HepG2 (cell line): ENCODE data around the gene SLC6A7. TPM values are rescaled to one million over a fixed set of nuclear protein-coding genes. Genes with fewer than 3 reads are reported as not detected.

Source experiments
- BORCS8-MEF2B ChIP-seq: sonication (generic); formaldehyde crosslinking; IDR thresholded peaks from 2 replicates; pipeline ENCODE4 v1.8.0; 2022; ENCODE audit warnings: mild to moderate bottlenecking, missing genetic modification reagents
- CTCF ChIP-seq: sonication (generic); formaldehyde crosslinking; IDR thresholded peaks from 2 replicates; pipeline ENCODE4 v1.5.0; 2020; ENCODE audit warnings: mild to moderate bottlenecking, missing genetic modification reagents, moderate library complexity
- ESRRA ChIP-seq: sonication (generic); formaldehyde crosslinking; IDR thresholded peaks from 2 replicates; pipeline ENCODE4 v1.5.1; 2020; ENCODE audit warnings: mild to moderate bottlenecking, low read depth, missing genetic modification reagents
- FOXO1 ChIP-seq: sonication (generic); formaldehyde crosslinking; IDR thresholded peaks from 2 replicates; pipeline ENCODE4 v1.4.0; 2020; ENCODE audit warnings: missing genetic modification reagents
- HNRNPLL ChIP-seq: fragments of 200-400 bp; formaldehyde crosslinking; IDR thresholded peaks from 2 replicates; pipeline ENCODE4 v1.6.1; 2017; ENCODE audit warnings: mild to moderate bottlenecking, low read depth, low read length; ENCODE audit not compliant: poor library complexity, severe bottlenecking
- KDM1A ChIP-seq: IDR thresholded peaks from 2 replicates; pipeline ENCODE4 v1.6.1; 2016; ENCODE audit warnings: missing compliant biosample characterization
- KDM2A ChIP-seq: sonication (generic); formaldehyde crosslinking; IDR thresholded peaks from 2 replicates; pipeline ENCODE4 v1.4.0; 2020; ENCODE audit warnings: low read depth, missing genetic modification reagents, borderline replicate concordance
- KDM5B ChIP-seq: sonication (generic); formaldehyde crosslinking; IDR thresholded peaks from 2 replicates; pipeline ENCODE4 v1.4.0; 2020; ENCODE audit warnings: missing genetic modification reagents, mild to moderate bottlenecking, borderline replicate concordance
- KLF13 ChIP-seq: sonication (generic); formaldehyde crosslinking; IDR thresholded peaks from 2 replicates; pipeline ENCODE4 v1.4.0; 2020; ENCODE audit warnings: mild to moderate bottlenecking, missing genetic modification reagents
- PITX1 ChIP-seq: sonication (generic); formaldehyde crosslinking; IDR thresholded peaks from 2 replicates; pipeline ENCODE4 v1.5.1; 2020; ENCODE audit warnings: mild to moderate bottlenecking, missing genetic modification reagents
- POGK ChIP-seq: sonication (generic); formaldehyde crosslinking; conservative IDR thresholded peaks from 2 replicates; pipeline ENCODE4 v1.8.0; 2022; ENCODE audit warnings: mild to moderate bottlenecking, moderate library complexity, missing genetic modification reagents
- RAD21 ChIP-seq: fragments of 450-650 bp; formaldehyde crosslinking; IDR thresholded peaks from 2 replicates; pipeline ENCODE4 v1.5.0; 2020; ENCODE audit warnings: mild to moderate bottlenecking
- SALL1 ChIP-seq: sonication (generic); formaldehyde crosslinking; IDR thresholded peaks from 2 replicates; pipeline ENCODE4 v1.8.0; 2022; ENCODE audit warnings: mild to moderate bottlenecking, missing genetic modification reagents
- SMC3 ChIP-seq: IDR thresholded peaks from 2 replicates; pipeline ENCODE4 v1.6.1; 2011; ENCODE audit warnings: low read length, improper control_type of control experiment
- SOX5 ChIP-seq: IDR thresholded peaks from 2 replicates; pipeline ENCODE4 v1.6.1; 2016; ENCODE audit warnings: borderline replicate concordance
- SOX6 ChIP-seq, 2 experiments: fragments of 450-650 bp in 1 of 2; sonication (generic) in 1 of 2; formaldehyde crosslinking in 1 of 2; IDR thresholded peaks; 2 replicates each; pipeline versions ENCODE4 v1.4.0 to v1.6.1; 2017 to 2020; ENCODE audit warnings: antibody characterized with exemption in 1 of 2, mild to moderate bottlenecking in 1 of 2, missing genetic modification reagents in 1 of 2
- STAG1 ChIP-seq: sonication (generic); formaldehyde crosslinking; IDR thresholded peaks from 2 replicates; pipeline ENCODE4 v1.4.0; 2020; ENCODE audit warnings: missing genetic modification reagents
- THAP11 ChIP-seq: IDR thresholded peaks from 2 replicates; pipeline ENCODE4 v1.6.1; 2016; ENCODE audit warnings: missing biosample characterization, missing genetic modification reagents
- polyA plus RNA-seq, 8 experiments: library from polyadenylated mRNA; depleted of rRNA in 3 of 8; stranded (reverse) in 7 of 8; unstranded in 1 of 8; fragments of >200 nt; fragmentation: Illumina TruSeq in 4 of 8; extraction: Trizol in 4 of 8; gene quantifications; 2 replicates each; pipeline versions ENCODE4 v1.2.1 to v1.2.3, GENCODE V29; 2011 to 2016; ENCODE audit warnings: low read depth in 4 of 8, missing spikeins in 1 of 8, mixed read lengths in 1 of 8; ENCODE audit not compliant: insufficient read depth in 1 of 8
- total RNA-seq, 5 experiments: library from RNA; depleted of rRNA; stranded (reverse); fragments of >200 nt; fragmentation: Illumina TruSeq; extraction: Trizol; gene quantifications; 2 replicates each; pipeline ENCODE4 v1.2.3, GENCODE V29; 2016; ENCODE audit warnings: low read depth in 1 of 5

SLC6A7 gene
- total and polyA plus RNA-seq, 2 of the 13 experiments (the other 11 are each of a cell fraction or from before 2014, with no cell fraction given), result not detected

GRCh38 chr5:150217873-150218692 lies 28.2 kb downstream of the SLC6A7 start (continued):
- TF ChIP-seq PITX1 (CRISPR knock-in tag), result peak; percentile 49; the same call in 1 of the 2 replicates
- no peak for TF ChIP-seq KLF13 (CRISPR knock-in tag)
- TF ChIP-seq SALL1, result 0 out of 2 replicates have a peak, but pooled peaks have one; percentile 30
- peak; percentile 42; the same call in 1 of the 2 replicates for TF ChIP-seq THAP11
- TF ChIP-seq SOX5 (CRISPR knock-in tag), result 0 out of 2 replicates have a peak, but pooled peaks have one; percentile 34
- TF ChIP-seq HNRNPLL, result no peak
- TF ChIP-seq BORCS8-MEF2B (CRISPR knock-in tag), result 0 out of 2 replicates have a peak, but pooled peaks have one; percentile 41
- TF ChIP-seq RAD21 (CRISPR knock-in tag), result peak; percentile 92
- TF ChIP-seq ESRRA (CRISPR knock-in tag), result no peak
- no peak for TF ChIP-seq KDM1A (CRISPR knock-in tag)
- 0 out of 2 replicates have a peak, but pooled peaks have one; percentile 25 for TF ChIP-seq POGK
- TF ChIP-seq KDM5B (CRISPR knock-in tag), result 0 out of 2 replicates have a peak, but pooled peaks have one; percentile 28
- no peak for TF ChIP-seq FOXO1 (CRISPR knock-in tag)
- TF ChIP-seq KDM2A (CRISPR knock-in tag), result peak; percentile 39; the same call in 1 of the 2 replicates
- TF ChIP-seq SMC3, result peak; percentile 92
- peak; percentile 95 for TF ChIP-seq STAG1 (CRISPR knock-in tag)
- TF ChIP-seq CTCF (CRISPR knock-in tag), result peak; percentile 94
- no peak for TF ChIP-seq SOX6 (IDR thresholded peaks at IDR 0.05)
- 0 out of 2 replicates have a peak, but pooled peaks have one; percentile 25 for TF ChIP-seq SOX6 (CRISPR knock-in tag; IDR thresholded peaks at IDR 0.05)
- TF ChIP-seq, all 625 proteins: peak for 17
